GM23338 (cell line): Measurements from ENCODE around the gene IFIT5. TPM values are rescaled to one million over a fixed set of nuclear protein-coding genes. Genes with fewer than 3 reads are reported as not detected.

ENCODE experiments used
- ATAC-seq: fragments of 200-7000 bp; cut with Tn5 transposase; 3 replicates; pipeline ENCODE4 v1.9.1; 2020
- DNase-seq: peaks from one replicate; pipeline ENCODE4 v3.0.0-alpha.2; 2015; ENCODE audit warnings: low spot score
- H2AFZ ChIP-seq: fragments of 200-600 bp; sonication (generic); 2 replicates; pipeline ENCODE4 v1.8.0; 2016; ENCODE audit warnings: antibody characterized with exemption, mild to moderate bottlenecking, moderate library complexity
- H3F3A ChIP-seq: fragments of 200-600 bp; sonication (generic); replicated peaks from 2 replicates; pipeline ENCODE4 v1.8.0; 2017; ENCODE audit warnings: antibody characterized with exemption, mixed run types, low read depth
- H3K27ac ChIP-seq: fragments of 200-600 bp; sonication (generic); 2 replicates; pipeline ENCODE4 v1.6.1; 2016; ENCODE audit warnings: low read depth
- H3K27me3 ChIP-seq: fragments of 200-600 bp; sonication (generic); 2 replicates; pipeline ENCODE4 v1.8.0; 2016; ENCODE audit warnings: mild to moderate bottlenecking, mixed run types, moderate library complexity; ENCODE audit not compliant: insufficient read depth
- H3K36me3 ChIP-seq: fragments of 200-600 bp; sonication (generic); 2 replicates; pipeline ENCODE4 v1.8.0; 2016; ENCODE audit warnings: mild to moderate bottlenecking; ENCODE audit not compliant: insufficient read depth
- H3K4me1 ChIP-seq: fragments of 200-600 bp; sonication (generic); 2 replicates; pipeline ENCODE4 v1.8.0; 2016; ENCODE audit warnings: mild to moderate bottlenecking, moderate library complexity; ENCODE audit not compliant: insufficient read depth
- H3K4me2 ChIP-seq: fragments of 200-600 bp; sonication (generic); 2 replicates; pipeline ENCODE4 v1.7.1; 2017; ENCODE audit warnings: mixed run types
- H3K4me3 ChIP-seq: fragments of 200-600 bp; sonication (generic); 2 replicates; pipeline ENCODE4 v1.6.1; 2016; ENCODE audit warnings: mixed run types
- H3K79me2 ChIP-seq: fragments of 200-600 bp; sonication (generic); replicated peaks from 2 replicates; pipeline ENCODE4 v1.8.0; 2017; ENCODE audit warnings: mild to moderate bottlenecking; ENCODE audit not compliant: insufficient read depth
- H3K9me2 ChIP-seq: fragments of 200-600 bp; sonication (generic); 2 replicates; pipeline ENCODE4 v1.8.0; 2017; ENCODE audit not compliant: insufficient read depth
- H4K20me1 ChIP-seq: fragments of 200-600 bp; sonication (generic); replicated peaks from 2 replicates; pipeline ENCODE4 v1.8.0; 2017; ENCODE audit warnings: mild to moderate bottlenecking; ENCODE audit not compliant: insufficient read depth
- H3K27ac Mint-ChIP-seq: 2 replicates; pipeline ENCODE4 v1.8.0; 2020; ENCODE audit warnings: inconsistent platforms, mild to moderate bottlenecking, moderate library complexity, mixed read lengths
- H3K27me3 Mint-ChIP-seq: 3 replicates; pipeline ENCODE4 v1.8.0; 2022; ENCODE audit warnings: low read depth, mild to moderate bottlenecking, moderate library complexity, mixed read lengths, inconsistent platforms; ENCODE audit not compliant: insufficient read depth, poor library complexity
- H3K36me3 Mint-ChIP-seq: 3 replicates; pipeline ENCODE4 v1.8.0; 2021; ENCODE audit warnings: low read depth, mild to moderate bottlenecking, inconsistent platforms, moderate library complexity, mixed read lengths
- H3K4me1 Mint-ChIP-seq: 3 replicates; pipeline ENCODE4 v1.8.0; 2020; ENCODE audit warnings: mild to moderate bottlenecking, inconsistent platforms, mixed read lengths
- H3K4me3 Mint-ChIP-seq: 3 replicates; pipeline ENCODE4 v1.8.0; 2021; ENCODE audit warnings: moderate library complexity, mild to moderate bottlenecking, inconsistent platforms, mixed read lengths
- H3K9me3 Mint-ChIP-seq: 3 replicates; pipeline ENCODE4 v1.8.0; 2020; ENCODE audit warnings: moderate library complexity, mild to moderate bottlenecking, inconsistent platforms, mixed read lengths
- CTCF ChIP-seq, 2 experiments: fragments of 200-600 bp in 1 of 2; sonication (generic) in 1 of 2; conservative IDR thresholded peaks; 2 replicates each; pipeline versions ENCODE4 v1.5.1 to v1.6.1; 2016 to 2017; ENCODE audit warnings: antibody characterized with exemption in 2 of 2, low read depth in 2 of 2, mild to moderate bottlenecking in 2 of 2, moderate library complexity in 1 of 2
- POLR2AphosphoS5 ChIP-seq: IDR thresholded peaks from 2 replicates; pipeline ENCODE4 v1.6.1; 2016; ENCODE audit warnings: antibody characterized with exemption, low read depth
- REST ChIP-seq: IDR thresholded peaks from one replicate; pipeline ENCODE4 v1.6.1; 2018; ENCODE audit warnings: antibody characterized with exemption; ENCODE audit not compliant: unreplicated experiment
- STAT1 ChIP-seq: IDR thresholded peaks from one replicate; pipeline ENCODE4 v1.6.1; 2016; ENCODE audit warnings: antibody characterized with exemption; ENCODE audit not compliant: unreplicated experiment
- polyA plus RNA-seq: library from polyadenylated mRNA; unstranded; fragments of >200 nt; fragmentation: Nextera tagmentation; extraction: Ambion mirVana; gene quantifications from 2 replicates; pipeline ENCODE4 v1.2.1, GENCODE V29; 2016
- total RNA-seq: library from RNA; depleted of rRNA; stranded (reverse); fragments of >200 nt; shearing (Covaris generic); gene quantifications from 2 replicates; pipeline ENCODE4 v1.2.3, GENCODE V29; 2014

The IFIT5 gene
- total and polyA plus RNA-seq, 2 experiments from 2014 or later, result 2.7 to 3.2 TPM

- no peak for DNase-seq
- ATAC-seq, result no peak
- H2AFZ ChIP-seq, result no peak overlapping the region
- H3K27ac Mint-ChIP-seq, result no peak overlapping the region
- H3K79me2 ChIP-seq, result no peaks in the 10 kb centered on the region
- H3K27me3 Mint-ChIP-seq, result peaks cover 2% of the 10 kb centered on the region
- H3K9me3 Mint-ChIP-seq, result no peaks in the 10 kb centered on the region; the same call in 2 of the 3 replicates
- no peak overlapping the region for H3K27ac ChIP-seq
- H3K4me2 ChIP-seq, result no peak overlapping the region
- no peaks in the 10 kb centered on the region for H3K9me2 ChIP-seq
- no peak overlapping the region for H3K4me3 ChIP-seq
- no peaks in the 10 kb centered on the region for H3K36me3 ChIP-seq
- no peaks in the 10 kb centered on the region for H4K20me1 ChIP-seq
- TF ChIP-seq STAT1 (no peak), REST (no peak)
- no peaks in the 10 kb centered on the region for H3F3A ChIP-seq
- H3K36me3 Mint-ChIP-seq, result no peaks in the 10 kb centered on the region
- no peak overlapping the region for H3K4me3 Mint-ChIP-seq
- H3K4me1 ChIP-seq, result no peaks in the 10 kb centered on the region
- H3K4me1 Mint-ChIP-seq, result peaks cover 12% of the 10 kb centered on the region
- no peaks in the 10 kb centered on the region for H3K27me3 ChIP-seq
Observed at GRCh38 chr10:89368129-89368528, 46.2 kb upstream of the IFIT5 start.

DNA sequence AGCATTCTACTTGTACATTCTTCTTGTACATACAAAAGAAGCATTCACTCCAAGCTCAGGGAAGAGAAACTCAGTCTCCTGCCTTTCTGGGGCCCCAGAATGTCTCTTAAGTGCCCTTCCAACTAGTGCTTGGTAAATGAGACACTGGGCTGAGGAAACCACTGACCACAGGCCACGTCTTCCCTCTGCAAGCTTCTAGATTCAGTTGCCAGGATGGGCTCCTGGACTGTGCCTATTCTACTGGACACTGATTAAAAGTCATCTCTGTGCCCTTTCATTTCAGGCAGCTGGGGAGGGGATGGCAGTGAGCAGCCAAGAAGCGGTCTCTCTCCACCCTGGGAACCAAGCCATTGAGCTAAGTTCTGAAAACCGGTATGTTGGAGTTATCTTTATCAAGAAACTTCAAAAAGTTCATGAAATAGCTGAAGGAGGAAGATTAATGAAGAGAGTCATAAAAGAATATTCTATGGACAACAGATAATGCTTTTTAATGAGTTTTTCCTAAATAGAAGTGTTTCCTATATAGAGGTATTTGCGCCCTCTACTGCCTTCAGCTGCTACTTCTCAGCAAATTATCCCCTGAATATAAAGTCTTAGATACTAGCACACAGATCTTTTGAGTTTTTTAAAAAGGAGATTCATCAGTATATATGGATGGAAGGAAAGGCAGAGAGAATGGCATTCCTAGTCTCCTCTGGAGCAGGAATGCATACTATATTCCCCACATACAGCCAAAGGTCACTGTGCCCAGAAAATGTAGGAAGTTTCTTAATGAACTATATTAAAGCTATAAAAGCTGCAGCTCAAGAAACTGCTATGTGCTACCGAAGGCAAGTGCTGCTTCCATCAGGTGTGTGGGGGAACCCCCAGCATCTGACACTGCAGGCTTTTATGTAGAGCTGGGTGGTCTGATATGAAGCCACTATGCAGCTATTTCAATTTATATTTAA, 44.9 kb upstream of the IFIT5 start:
- Histone ChIP-seq H3K27ac (no peak overlapping the region), H3K4me3 (no peak overlapping the region), H3K36me3 (no peaks in the 10 kb centered on the region), H3K9me2 (no peaks in the 10 kb centered on the region), H3K4me2 (no peak overlapping the region), H3K4me1 (no peaks in the 10 kb centered on the region), H2AFZ (no peak overlapping the region; the same call in 1 of the 2 replicates), H3K79me2 (no peaks in the 10 kb centered on the region), H4K20me1 (no peaks in the 10 kb centered on the region), H3K27me3 (no peaks in the 10 kb centered on the region), H3F3A (no peaks in the 10 kb centered on the region)
- Mint-ChIP-seq H3K4me1 (peaks cover 12% of the 10 kb centered on the region), H3K4me3 (no peak overlapping the region), H3K36me3 (no peaks in the 10 kb centered on the region), H3K9me3 (no peaks in the 10 kb centered on the region; the same call in 2 of the 3 replicates), H3K27me3 (peaks cover 2% of the 10 kb centered on the region), H3K27ac (no peak overlapping the region)
- ATAC-seq, result peak; percentile 72
- peak; percentile 56 for DNase-seq
- TF ChIP-seq POLR2AphosphoS5 (no peak), CTCF (conservative IDR thresholded peaks at IDR 0.05; ENCODE audit: low read depth in 2 of 2) (peak; percentile 60 to 94)
